Activated T-helper 2 cell treated with anti-CD3 and anti-CD28 coated beads, Interferon-gamma antibody, Interleukin-2, Interleukin-4, amounts not matched to agents 10 μg/mL and 5 μg/mL and 100 μg/mL, durations not matched to agents 14 hours and 24 hours and 36 hours (primary cell): ENCODE data around the gene LONP2. TPM values are rescaled to one million over a fixed set of nuclear protein-coding genes. Genes with fewer than 3 reads are reported as not detected.

Experiments
- DNase-seq: peaks from one replicate; pipeline ENCODE4 v3.0.0; 2021; ENCODE audit warnings: low spot score
- H3K27ac Mint-ChIP-seq: one replicate; pipeline ENCODE4 v1.8.0; 2021; ENCODE audit warnings: mixed read lengths
- H3K27me3 Mint-ChIP-seq: one replicate; pipeline ENCODE4 v1.8.0; 2021; ENCODE audit warnings: low read depth, mixed read lengths
- H3K36me3 Mint-ChIP-seq: one replicate; pipeline ENCODE4 v1.8.0; 2021; ENCODE audit warnings: low read depth, mixed read lengths
- H3K4me1 Mint-ChIP-seq: one replicate; pipeline ENCODE4 v1.8.0; 2021; ENCODE audit warnings: low read depth, mixed read lengths
- H3K4me3 Mint-ChIP-seq: one replicate; pipeline ENCODE4 v1.8.0; 2021; ENCODE audit warnings: low read depth, mild to moderate bottlenecking, moderate library complexity, mixed read lengths
- H3K9me3 Mint-ChIP-seq: one replicate; pipeline ENCODE4 v1.8.0; 2021; ENCODE audit warnings: mixed read lengths
- intact Hi-C: fragments of 100-400 bp; cut with micrococcal nuclease; formaldehyde crosslinking; loops from one replicate; pipeline ENCODE4 v1.15.1; 2023
- total RNA-seq: library from RNA; stranded (reverse); gene quantifications from 2 replicates; pipeline ENCODE4 v1.2.3, GENCODE V29; 2022

The LONP2 gene
- total RNA-seq, 1 donor from 2014 or later = 54.2 TPM

DNA sequence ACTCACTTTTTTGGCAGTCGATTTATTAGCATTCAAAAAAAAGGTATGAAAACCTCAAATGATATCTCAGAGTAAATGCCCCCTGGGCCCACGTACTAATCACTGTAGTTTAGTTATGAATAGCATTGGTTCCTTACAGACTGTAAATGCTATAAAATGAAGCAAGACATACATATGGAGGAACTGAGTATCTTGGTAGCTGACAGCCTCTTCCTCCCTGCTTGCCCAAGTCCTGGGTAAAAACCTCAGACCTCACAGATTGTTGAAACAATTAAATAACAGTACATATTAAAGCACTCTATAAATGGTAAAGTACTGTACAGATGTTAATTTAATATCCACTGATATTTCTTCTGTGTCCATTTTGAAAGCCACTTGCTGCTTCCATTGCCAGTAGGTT lies 36.4 kb downstream of the LONP2 start:
- intact Hi-C loops = no loop called here
- peaks cover 48% of the 10 kb centered on the region for H3K36me3 Mint-ChIP-seq
- no peaks in the 10 kb centered on the region for H3K27me3 Mint-ChIP-seq
- H3K4me1 Mint-ChIP-seq = peaks cover 10% of the 10 kb centered on the region
- no peak overlapping the region for H3K4me3 Mint-ChIP-seq
- peaks cover 6% of the 10 kb centered on the region for H3K9me3 Mint-ChIP-seq
- no peak overlapping the region for H3K27ac Mint-ChIP-seq
- no peak for DNase-seq

- no peak for DNase-seq
- peaks cover 62% of the 10 kb centered on the region for H3K36me3 Mint-ChIP-seq
- H3K4me1 Mint-ChIP-seq = peaks cover 12% of the 10 kb centered on the region
- no peak overlapping the region for H3K4me3 Mint-ChIP-seq
- H3K27me3 Mint-ChIP-seq = no peaks in the 10 kb centered on the region
- intact Hi-C loops = no loop called here
- no peak overlapping the region for H3K27ac Mint-ChIP-seq
- peaks cover 26% of the 10 kb centered on the region for H3K9me3 Mint-ChIP-seq
Observed at GRCh38 chr16:48282636-48283263, 38.6 kb downstream of the LONP2 start.

- no peaks in the 10 kb centered on the region for H3K27me3 Mint-ChIP-seq
- H3K27ac Mint-ChIP-seq = no peak overlapping the region
- peaks cover 12% of the 10 kb centered on the region for H3K4me1 Mint-ChIP-seq
- H3K36me3 Mint-ChIP-seq = peaks cover 61% of the 10 kb centered on the region
- H3K4me3 Mint-ChIP-seq = no peak overlapping the region
- DNase-seq = no peak
- H3K9me3 Mint-ChIP-seq = peaks cover 28% of the 10 kb centered on the region
- intact Hi-C loops = no loop called here
Observed at GRCh38 chr16:48284772-48285409, 40.8 kb downstream of the LONP2 start.

DNA sequence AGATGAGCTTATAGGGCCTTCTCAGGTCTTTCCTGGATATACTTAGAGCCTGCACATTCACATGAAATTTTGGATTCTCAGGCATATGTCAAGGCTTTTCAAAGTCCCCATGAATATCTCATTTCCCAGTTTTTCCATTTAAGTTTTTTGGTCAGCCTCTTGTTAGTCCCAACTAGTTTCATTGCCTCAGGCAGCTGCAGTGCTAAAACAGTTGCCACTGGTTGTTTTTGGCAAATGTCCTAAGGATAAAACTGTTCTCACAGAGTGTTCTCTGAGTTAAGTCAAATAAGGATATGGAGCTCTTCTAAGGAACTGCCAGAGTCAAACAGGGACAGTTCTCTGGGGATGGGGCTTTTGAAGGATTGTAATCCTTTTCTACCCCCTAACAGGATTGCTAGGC lies 43.1 kb downstream of the LONP2 start:
- no peak overlapping the region for H3K4me3 Mint-ChIP-seq
- intact Hi-C loops = no loop called here
- no peak for DNase-seq
- peaks cover 69% of the 10 kb centered on the region for H3K36me3 Mint-ChIP-seq
- no peaks in the 10 kb centered on the region for H3K27me3 Mint-ChIP-seq
- H3K4me1 Mint-ChIP-seq = peaks cover 17% of the 10 kb centered on the region
- no peak overlapping the region for H3K27ac Mint-ChIP-seq
- peaks cover 28% of the 10 kb centered on the region for H3K9me3 Mint-ChIP-seq

GRCh38 chr16:48291303-48291702 lies 47.2 kb downstream of the LONP2 start:
- Mint-ChIP-seq H3K36me3 (peaks cover 57% of the 10 kb centered on the region), H3K4me3 (no peak overlapping the region), H3K9me3 (peaks cover 17% of the 10 kb centered on the region), H3K27me3 (no peaks in the 10 kb centered on the region), H3K4me1 (peaks cover 6% of the 10 kb centered on the region), H3K27ac (no peak overlapping the region)
- intact Hi-C loops = no loop called here
- no peak for DNase-seq

GRCh38 chr16:48291754-48292153 lies 47.7 kb downstream of the LONP2 start:
- no peak overlapping the region for H3K4me3 Mint-ChIP-seq
- H3K27ac Mint-ChIP-seq = no peak overlapping the region
- intact Hi-C loops = no loop called here
- H3K4me1 Mint-ChIP-seq = peaks cover 6% of the 10 kb centered on the region
- peaks cover 12% of the 10 kb centered on the region for H3K9me3 Mint-ChIP-seq
- H3K36me3 Mint-ChIP-seq = peaks cover 54% of the 10 kb centered on the region
- no peaks in the 10 kb centered on the region for H3K27me3 Mint-ChIP-seq
- DNase-seq = no peak

DNA sequence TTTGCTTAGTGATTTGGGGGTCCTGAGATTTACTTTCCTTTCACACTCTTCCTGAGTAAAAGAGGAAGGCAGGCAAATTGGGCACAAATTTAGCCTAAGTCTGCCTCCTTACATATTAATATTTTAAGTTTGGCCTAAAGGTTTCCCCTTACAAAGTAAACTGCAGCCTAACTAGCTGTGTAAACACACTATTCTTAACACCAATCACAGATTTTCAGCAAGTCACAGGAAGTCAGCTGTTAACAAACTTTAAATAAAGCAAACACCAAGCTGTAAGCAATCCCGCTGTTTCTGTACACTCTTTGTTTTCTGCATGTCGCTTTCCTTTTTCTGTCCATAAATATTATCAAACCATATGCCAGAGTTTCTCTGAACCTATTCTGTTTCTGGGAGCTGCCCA lies 48.4 kb downstream of the LONP2 start:
- intact Hi-C loops = no loop called here
- Mint-ChIP-seq H3K27me3 (no peaks in the 10 kb centered on the region), H3K9me3 (peaks cover 5% of the 10 kb centered on the region), H3K27ac (no peak overlapping the region), H3K4me3 (no peak overlapping the region), H3K4me1 (peaks cover 6% of the 10 kb centered on the region), H3K36me3 (peaks cover 52% of the 10 kb centered on the region)
- no peak for DNase-seq

DNA sequence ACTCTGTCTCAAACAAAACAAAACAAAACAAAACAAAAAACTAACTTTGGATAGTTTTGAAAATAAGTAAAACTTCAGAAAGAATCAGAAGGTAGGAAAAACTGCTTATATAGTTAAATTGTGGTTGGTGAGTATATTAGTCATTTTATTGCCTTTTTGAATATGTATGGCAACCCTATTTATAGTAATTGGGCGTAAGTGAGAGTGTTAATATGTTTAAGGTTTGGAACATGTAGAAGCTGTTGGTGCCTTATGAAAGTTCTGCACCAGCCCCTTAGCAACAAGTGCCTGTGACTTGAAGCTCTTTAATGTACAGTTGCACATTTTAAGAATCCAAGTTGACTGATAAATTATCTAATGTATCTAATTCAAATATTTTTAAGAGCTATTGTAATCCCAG lies 50.6 kb downstream of the LONP2 start:
- Mint-ChIP-seq H3K4me1 (peaks cover 6% of the 10 kb centered on the region), H3K27me3 (no peaks in the 10 kb centered on the region), H3K4me3 (no peak overlapping the region), H3K27ac (no peak overlapping the region), H3K36me3 (peaks cover 46% of the 10 kb centered on the region), H3K9me3 (no peaks in the 10 kb centered on the region)
- DNase-seq = no peak
- intact Hi-C loops = no loop called here

GRCh38 chr16:48295488-48296281 lies 51.6 kb downstream of the LONP2 start:
- DNase-seq = no peak
- intact Hi-C loops = no loop called here
- Mint-ChIP-seq H3K27ac (no peak overlapping the region), H3K27me3 (no peaks in the 10 kb centered on the region), H3K4me3 (no peak overlapping the region), H3K9me3 (no peaks in the 10 kb centered on the region), H3K36me3 (peaks cover 49% of the 10 kb centered on the region), H3K4me1 (peaks cover 3% of the 10 kb centered on the region)

- H3K27ac Mint-ChIP-seq = no peak overlapping the region
- no peak overlapping the region for H3K4me3 Mint-ChIP-seq
- peaks cover 55% of the 10 kb centered on the region for H3K36me3 Mint-ChIP-seq
- H3K9me3 Mint-ChIP-seq = no peaks in the 10 kb centered on the region
- no peaks in the 10 kb centered on the region for H3K4me1 Mint-ChIP-seq
- H3K27me3 Mint-ChIP-seq = no peaks in the 10 kb centered on the region
- intact Hi-C loops = no loop called here
- no peak for DNase-seq
Observed at GRCh38 chr16:48299471-48299870, 55.4 kb downstream of the LONP2 start.

DNA sequence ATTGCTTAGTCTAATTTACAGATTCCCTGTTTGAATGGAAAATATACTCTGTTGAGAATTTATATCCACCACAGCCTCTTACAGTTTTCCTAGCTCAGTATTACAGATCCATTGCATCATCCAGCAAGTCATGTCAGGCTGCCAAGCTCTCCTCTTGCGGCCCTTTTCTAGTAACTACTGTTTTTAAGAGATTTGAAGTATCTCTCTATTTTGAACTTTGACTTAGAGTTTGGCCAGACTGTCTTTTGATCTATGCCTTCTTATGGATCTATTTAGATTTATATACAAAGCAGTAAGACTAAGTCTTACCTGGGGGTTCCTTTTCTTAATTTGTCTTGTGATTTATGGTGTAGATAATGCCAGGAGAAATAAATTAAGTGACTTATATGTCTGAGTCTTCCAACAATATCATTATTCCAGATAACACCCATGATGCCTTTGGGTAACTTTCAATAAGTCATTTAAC lies 56.3 kb downstream of the LONP2 start:
- Mint-ChIP-seq H3K27ac (no peak overlapping the region), H3K36me3 (peaks cover 61% of the 10 kb centered on the region), H3K27me3 (no peaks in the 10 kb centered on the region), H3K4me3 (no peak overlapping the region), H3K4me1 (no peaks in the 10 kb centered on the region), H3K9me3 (no peaks in the 10 kb centered on the region)
- DNase-seq = no peak
- intact Hi-C loops = no loop called here

DNA sequence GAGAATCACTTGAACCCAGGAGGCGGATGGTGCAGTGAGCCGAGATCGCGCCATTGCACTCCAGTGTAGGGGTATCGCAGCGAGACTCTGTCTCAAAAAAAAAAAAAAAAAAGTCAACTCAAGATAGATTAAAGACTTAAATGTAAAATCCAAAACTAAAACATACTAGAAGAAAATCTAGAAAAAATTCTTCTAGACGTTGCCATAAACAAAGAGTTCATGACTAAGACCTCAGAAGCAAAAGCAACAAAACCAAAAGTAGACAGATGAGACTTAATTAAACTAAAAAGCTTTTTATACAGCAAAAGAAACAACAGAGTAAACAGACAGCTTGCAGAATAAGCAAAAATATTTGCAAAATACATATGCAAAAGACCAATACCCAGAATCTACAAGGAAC lies 64.4 kb downstream of the LONP2 start:
- Mint-ChIP-seq H3K9me3 (peaks cover 56% of the 10 kb centered on the region), H3K36me3 (peaks cover 88% of the 10 kb centered on the region), H3K4me3 (no peak overlapping the region), H3K27me3 (no peaks in the 10 kb centered on the region), H3K27ac (no peak overlapping the region), H3K4me1 (no peaks in the 10 kb centered on the region)
- intact Hi-C loops = no loop called here
- DNase-seq = no peak
